Rectal smooth muscle tissue (tissue), 1 donor: ENCODE data around the gene TCN1.
"Not testable (repeated sequence)": the region's sequence is repeated elsewhere in the genome, so short reads cannot be mapped to it uniquely, and the experiment has no call there.

Experiments
- H3K27ac ChIP-seq: one replicate; pipeline ENCODE4 v1.7.0; 2013; ENCODE audit warnings: low read depth, low read length, inconsistent platforms
- H3K27me3 ChIP-seq: one replicate; pipeline ENCODE4 v1.7.0; 2013; ENCODE audit warnings: low read length; ENCODE audit not compliant: control insufficient read depth, insufficient read depth
- H3K36me3 ChIP-seq: one replicate; pipeline ENCODE4 v1.7.0; 2013; ENCODE audit warnings: low read length; ENCODE audit not compliant: control insufficient read depth, insufficient read depth
- H3K4me1 ChIP-seq: one replicate; pipeline ENCODE4 v1.7.0; 2013; ENCODE audit warnings: low read length; ENCODE audit not compliant: control insufficient read depth, insufficient read depth
- H3K4me3 ChIP-seq: one replicate; pipeline ENCODE4 v1.7.0; 2013; ENCODE audit warnings: low read length
- H3K9ac ChIP-seq: one replicate; pipeline ENCODE4 v1.7.0; 2013; ENCODE audit warnings: low read length

TCN1 gene

GRCh38 chr11:59877784-59878183, 11.5 kb upstream of the TCN1 start:
- no peak overlapping the region for H3K27ac ChIP-seq
- no peak overlapping the region for H3K4me3 ChIP-seq
- H3K4me1 ChIP-seq, result no peaks in the 10 kb centered on the region
- no peaks in the 10 kb centered on the region for H3K36me3 ChIP-seq
- no peaks in the 10 kb centered on the region for H3K27me3 ChIP-seq
- no peak overlapping the region for H3K9ac ChIP-seq

GRCh38 chr11:59877325-59877724, 11.0 kb upstream of the TCN1 start:
- no peak overlapping the region for H3K27ac ChIP-seq
- no peaks in the 10 kb centered on the region for H3K27me3 ChIP-seq
- H3K9ac ChIP-seq, result no peak overlapping the region
- H3K4me3 ChIP-seq, result no peak overlapping the region
- H3K36me3 ChIP-seq, result no peaks in the 10 kb centered on the region
- H3K4me1 ChIP-seq, result no peaks in the 10 kb centered on the region

DNA sequence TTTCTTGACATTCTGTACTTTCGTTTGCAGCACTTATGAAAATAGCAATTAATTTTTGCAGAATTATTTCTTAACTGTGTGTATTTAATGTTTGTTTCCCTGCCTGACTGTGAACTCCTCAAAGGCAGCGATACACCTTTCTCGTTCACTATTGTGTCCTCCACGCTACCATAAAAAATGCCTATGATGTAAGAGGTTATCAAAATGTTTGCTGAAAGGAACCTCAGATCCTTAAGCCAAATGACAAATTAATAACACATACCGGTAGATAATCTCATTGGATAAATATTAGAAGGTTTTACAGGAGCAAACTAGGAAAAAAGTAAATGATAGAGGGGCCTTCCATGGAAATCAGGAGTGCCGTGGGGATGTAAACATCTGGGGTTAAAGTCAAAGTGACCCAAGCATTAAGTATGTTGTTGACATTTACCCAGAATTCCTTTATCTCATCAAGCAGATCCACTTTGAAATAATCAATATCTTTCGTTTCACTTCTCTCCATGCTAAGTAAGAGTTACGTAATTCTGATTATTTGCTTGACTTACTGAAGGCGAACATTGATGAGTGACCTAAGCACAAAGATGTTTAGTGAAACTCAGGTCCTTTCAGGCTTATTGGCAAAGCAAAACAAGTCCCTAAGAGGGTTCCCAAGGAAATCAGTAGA, 9.7 kb upstream of the TCN1 start:
- H3K36me3 ChIP-seq, result no peaks in the 10 kb centered on the region
- no peaks in the 10 kb centered on the region for H3K27me3 ChIP-seq
- H3K27ac ChIP-seq, result no peak overlapping the region
- no peak overlapping the region for H3K4me3 ChIP-seq
- H3K9ac ChIP-seq, result no peak overlapping the region
- no peaks in the 10 kb centered on the region for H3K4me1 ChIP-seq

GRCh38 chr11:59872076-59872475, 5.8 kb upstream of the TCN1 start:
- Histone ChIP-seq H3K27me3 (no peaks in the 10 kb centered on the region), H3K4me1 (no peaks in the 10 kb centered on the region), H3K36me3 (no peaks in the 10 kb centered on the region), H3K27ac (no peak overlapping the region), H3K4me3 (no peak overlapping the region), H3K9ac (no peak overlapping the region)

- Histone ChIP-seq H3K4me1 (no peaks in the 10 kb centered on the region), H3K4me3 (no peak overlapping the region), H3K9ac (no peak overlapping the region), H3K27ac (no peak overlapping the region), H3K36me3 (no peaks in the 10 kb centered on the region), H3K27me3 (no peaks in the 10 kb centered on the region)
Observed at GRCh38 chr11:59867946-59868345, 1.7 kb upstream of the TCN1 start.

- Histone ChIP-seq H3K36me3 (no peaks in the 10 kb centered on the region), H3K9ac (no peak overlapping the region), H3K4me1 (no peaks in the 10 kb centered on the region), H3K27me3 (no peaks in the 10 kb centered on the region), H3K4me3 (no peak overlapping the region), H3K27ac (no peak overlapping the region)
Observed at GRCh38 chr11:59866836-59867235, 549 bp upstream of the TCN1 start.

GRCh38 chr11:59865031-59865430, 1.3 kb downstream of the TCN1 start:
- no peak overlapping the region for H3K27ac ChIP-seq
- H3K9ac ChIP-seq, result no peak overlapping the region

DNA sequence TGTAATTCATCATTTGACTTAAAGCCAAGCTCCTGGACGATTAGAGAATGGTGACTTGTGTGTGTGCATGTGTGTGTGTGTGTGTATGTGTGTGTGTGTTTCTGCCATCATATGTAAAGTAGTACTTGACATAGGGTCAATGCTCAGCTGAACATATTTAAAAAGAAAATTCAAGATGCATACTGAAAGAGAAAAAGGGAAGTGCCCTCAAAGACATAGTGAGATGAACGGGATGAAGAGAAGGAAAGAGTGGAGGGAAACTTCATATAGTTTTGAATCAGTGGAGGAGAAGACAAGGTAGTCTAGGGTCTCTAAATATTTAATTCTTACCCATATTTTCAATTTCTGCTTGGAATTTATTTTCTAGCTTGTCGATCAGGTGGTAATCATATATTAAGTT, 4.0 kb downstream of the TCN1 start:
- H3K27me3 ChIP-seq, result no peaks in the 10 kb centered on the region
- no peaks in the 10 kb centered on the region for H3K4me1 ChIP-seq
- no peaks in the 10 kb centered on the region for H3K36me3 ChIP-seq
- no peak overlapping the region for H3K4me3 ChIP-seq
- H3K9ac ChIP-seq, result no peak overlapping the region
- H3K27ac ChIP-seq, result no peak overlapping the region

More at GRCh38 chr11:59865031-59865430, 1.3 kb downstream of the TCN1 start:
- Histone ChIP-seq H3K27me3 (no peaks in the 10 kb centered on the region), H3K36me3 (no peaks in the 10 kb centered on the region), H3K4me1 (no peaks in the 10 kb centered on the region), H3K4me3 (no peak overlapping the region)

- no peaks in the 10 kb centered on the region for H3K36me3 ChIP-seq
- no peak overlapping the region for H3K4me3 ChIP-seq
- H3K4me1 ChIP-seq, result no peaks in the 10 kb centered on the region
- H3K27ac ChIP-seq, result no peak overlapping the region
- H3K9ac ChIP-seq, result no peak overlapping the region
- no peaks in the 10 kb centered on the region for H3K27me3 ChIP-seq
Observed at GRCh38 chr11:59859673-59860072, 6.6 kb downstream of the TCN1 start.

GRCh38 chr11:59857439-59858434, 8.6 kb downstream of the TCN1 start:
- no peaks in the 10 kb centered on the region for H3K36me3 ChIP-seq
- H3K9ac ChIP-seq, result no peak overlapping the region
- H3K4me1 ChIP-seq, result no peaks in the 10 kb centered on the region
- H3K4me3 ChIP-seq, result no peak overlapping the region
- no peak overlapping the region for H3K27ac ChIP-seq
- no peaks in the 10 kb centered on the region for H3K27me3 ChIP-seq

- H3K4me1 ChIP-seq, result no peaks in the 10 kb centered on the region
- H3K36me3 ChIP-seq, result no peaks in the 10 kb centered on the region
- H3K9ac ChIP-seq, result no peak overlapping the region
- H3K27me3 ChIP-seq, result no peaks in the 10 kb centered on the region
- no peak overlapping the region for H3K4me3 ChIP-seq
- no peak overlapping the region for H3K27ac ChIP-seq
Observed at GRCh38 chr11:59854871-59855270, 11.4 kb downstream of the TCN1 start.

DNA sequence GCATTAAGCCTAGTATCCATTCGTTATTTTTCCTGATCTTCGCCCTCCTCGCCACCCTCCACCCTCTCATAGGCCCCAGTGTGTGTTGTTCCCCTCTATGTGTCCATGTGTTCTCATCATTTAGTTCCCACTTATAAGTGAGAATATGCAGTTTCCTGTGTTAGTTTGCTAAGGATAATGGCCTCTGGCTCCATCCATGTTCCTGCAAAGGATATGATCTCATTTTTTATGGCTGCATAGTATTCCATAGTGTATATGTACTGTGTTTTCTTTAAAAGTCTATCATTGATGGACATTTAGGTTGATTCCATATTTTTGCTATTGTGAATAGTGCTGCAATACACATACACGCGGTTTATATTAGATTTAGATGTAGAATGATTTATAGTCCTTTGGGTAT, 14.9 kb downstream of the TCN1 start:
- not testable (repeated sequence) for H3K36me3 ChIP-seq, H3K4me3 ChIP-seq, H3K9ac ChIP-seq, H3K27me3 ChIP-seq, H3K4me1 ChIP-seq, H3K27ac ChIP-seq
